Measurements from ENCODE around the gene DNMBP.

GRCh38 chr10:99958302-99958701, 51.4 kb downstream of the DNMBP start:
- no peak for TF ChIP-seq CTCF (IDR thresholded peaks at IDR 0.05)
- no peak for TF ChIP-seq POLR2A (IDR thresholded peaks at IDR 0.05)
